ENCODE results near the gene LRPAP1. TPM values are rescaled to one million over a fixed set of nuclear protein-coding genes. Genes with fewer than 3 reads are reported as not detected.
"Not testable (repeated sequence)": the region's sequence is repeated elsewhere in the genome, so short reads cannot be mapped to it uniquely, and the experiment has no call there.

The LRPAP1 gene
- total and polyA plus RNA-seq, 2 experiments from 2014 or later, result 63.0 to 82.5 TPM

DNA sequence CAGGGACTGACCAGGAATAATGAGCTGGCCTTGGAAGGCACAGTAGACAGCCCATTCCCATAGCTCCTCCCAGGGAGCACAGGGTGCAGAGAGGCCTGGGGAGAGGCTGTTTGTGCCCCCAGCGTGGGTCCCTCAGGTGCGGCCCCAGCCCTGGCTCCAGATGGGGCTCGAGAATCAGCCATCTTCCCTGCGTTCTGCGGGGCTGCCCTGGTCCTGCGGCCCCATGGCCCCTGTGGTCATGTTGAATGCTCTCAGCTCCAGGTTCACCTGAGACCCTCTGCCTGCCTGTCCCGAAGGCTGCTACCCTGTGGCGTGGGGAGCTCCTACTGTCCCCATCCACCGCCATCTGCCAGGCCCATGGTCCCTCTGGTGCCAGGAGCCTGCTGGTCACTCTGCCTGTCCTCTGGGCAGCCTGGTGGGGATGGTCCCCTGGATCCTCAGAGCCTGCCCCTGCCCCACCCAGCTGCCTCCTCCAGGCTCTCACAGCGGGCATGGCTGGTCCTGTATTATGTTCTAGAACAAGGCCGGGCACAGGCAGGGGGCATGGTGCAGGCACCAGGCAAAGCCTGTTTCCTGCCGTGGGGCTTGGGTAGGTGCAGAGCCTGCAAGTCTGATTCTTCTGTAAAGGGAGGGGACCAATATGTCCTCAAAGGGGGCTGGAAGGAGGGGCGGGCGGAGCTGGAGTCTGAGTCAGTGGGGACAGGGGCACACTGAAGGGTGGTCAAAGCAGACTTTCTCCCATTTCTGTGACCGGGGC lies 49.3 kb upstream of the LRPAP1 start:
- peaks cover 21% of the 10 kb centered on the region for H3K27me3 Mint-ChIP-seq (ENCODE audit: insufficient read depth, low read depth, poor library complexity)
- not testable (repeated sequence) for H3K36me3 ChIP-seq (ENCODE audit: insufficient read depth); H3K4me3 Mint-ChIP-seq; H3K4me3 ChIP-seq; H2AFZ ChIP-seq; H3F3A ChIP-seq (replicated peaks; ENCODE audit: low read depth); H3K4me2 ChIP-seq; H3K27me3 ChIP-seq (ENCODE audit: insufficient read depth); H3K79me2 ChIP-seq (replicated peaks; ENCODE audit: insufficient read depth); H4K20me1 ChIP-seq (replicated peaks; ENCODE audit: insufficient read depth); ATAC-seq; H3K4me1 Mint-ChIP-seq; H3K27ac Mint-ChIP-seq; H3K36me3 Mint-ChIP-seq (ENCODE audit: low read depth); H3K4me1 ChIP-seq (ENCODE audit: insufficient read depth); DNase-seq (ENCODE audit: low spot score); H3K9me3 Mint-ChIP-seq; H3K9me2 ChIP-seq (ENCODE audit: insufficient read depth); H3K27ac ChIP-seq (ENCODE audit: low read depth)

DNA sequence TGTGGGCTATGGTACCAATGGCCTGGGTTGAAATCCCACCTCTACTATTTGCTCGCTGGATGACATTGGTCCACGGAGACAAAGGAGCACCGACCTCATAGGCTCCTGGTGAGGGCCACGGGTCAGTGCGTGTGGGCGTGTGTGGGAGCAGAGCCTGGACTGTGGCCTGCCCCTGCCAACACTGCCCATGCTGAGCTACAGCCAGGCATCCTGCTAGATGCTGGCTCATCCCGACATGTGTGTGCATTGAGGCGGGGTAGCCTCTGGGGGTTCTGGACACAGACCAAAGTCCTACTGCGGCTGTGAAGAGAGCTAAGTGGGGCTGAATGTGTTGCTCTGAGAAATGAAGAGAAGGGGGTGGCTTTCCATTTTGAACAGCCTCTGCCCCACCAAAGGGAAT lies 48.6 kb upstream of the LRPAP1 start:
- not testable (repeated sequence) for H3K36me3 Mint-ChIP-seq (ENCODE audit: low read depth); H3K4me2 ChIP-seq

DNA sequence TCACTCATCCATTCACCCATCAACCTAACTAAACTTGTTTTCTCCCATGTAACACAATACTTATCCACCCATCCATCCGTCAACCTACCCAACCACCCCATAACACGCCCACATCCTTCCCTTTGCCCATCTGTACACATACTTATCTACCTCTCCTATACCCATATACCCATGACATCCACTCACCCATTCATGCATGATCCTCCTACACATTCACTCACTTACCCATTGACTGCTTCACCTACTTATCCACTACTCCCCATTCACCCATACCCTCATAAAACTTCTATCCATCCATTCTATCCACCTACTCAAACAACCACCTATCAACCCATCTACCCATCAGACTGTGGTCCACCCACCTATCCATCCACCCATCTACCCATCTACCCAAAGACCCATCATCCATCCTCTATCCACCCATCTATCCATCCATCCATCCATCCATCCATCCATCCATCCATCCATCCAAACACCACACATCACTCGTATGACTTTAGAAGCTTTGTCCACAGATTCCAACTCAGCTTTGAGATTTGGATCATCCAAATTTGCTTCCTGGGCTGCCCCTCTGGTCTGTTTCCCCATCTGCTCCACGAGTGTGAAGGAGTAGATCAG lies 46.4 kb upstream of the LRPAP1 start:
- not testable (repeated sequence) for H3K27ac Mint-ChIP-seq; H3K4me3 Mint-ChIP-seq; H2AFZ ChIP-seq; H3K9me2 ChIP-seq (ENCODE audit: insufficient read depth); ATAC-seq; H4K20me1 ChIP-seq (replicated peaks; ENCODE audit: insufficient read depth); H3K27me3 ChIP-seq (ENCODE audit: insufficient read depth); H3F3A ChIP-seq (replicated peaks; ENCODE audit: low read depth); H3K36me3 ChIP-seq (ENCODE audit: insufficient read depth); H3K4me2 ChIP-seq; H3K9me3 Mint-ChIP-seq; H3K27ac ChIP-seq (ENCODE audit: low read depth); H3K4me1 ChIP-seq (ENCODE audit: insufficient read depth); H3K4me1 Mint-ChIP-seq; DNase-seq (ENCODE audit: low spot score); H3K79me2 ChIP-seq (replicated peaks; ENCODE audit: insufficient read depth); H3K36me3 Mint-ChIP-seq (ENCODE audit: low read depth); H3K4me3 ChIP-seq
- peaks cover 23% of the 10 kb centered on the region for H3K27me3 Mint-ChIP-seq (ENCODE audit: insufficient read depth, low read depth, poor library complexity)

More for the DNA sequence above, 48.6 kb upstream of the LRPAP1 start:
- H3K79me2 ChIP-seq (replicated peaks; ENCODE audit: insufficient read depth); H3K27me3 ChIP-seq (ENCODE audit: insufficient read depth); H3K27ac Mint-ChIP-seq; H3K4me1 ChIP-seq (ENCODE audit: insufficient read depth); H3K4me3 Mint-ChIP-seq; DNase-seq (ENCODE audit: low spot score); H3F3A ChIP-seq (replicated peaks; ENCODE audit: low read depth); H2AFZ ChIP-seq; ATAC-seq; H4K20me1 ChIP-seq (replicated peaks; ENCODE audit: insufficient read depth); H3K36me3 ChIP-seq (ENCODE audit: insufficient read depth); H3K4me1 Mint-ChIP-seq; H3K27ac ChIP-seq (ENCODE audit: low read depth); H3K4me3 ChIP-seq; H3K9me2 ChIP-seq (ENCODE audit: insufficient read depth); H3K9me3 Mint-ChIP-seq: not testable (repeated sequence)
- H3K27me3 Mint-ChIP-seq (ENCODE audit: insufficient read depth, low read depth, poor library complexity), result peaks cover 21% of the 10 kb centered on the region

DNA sequence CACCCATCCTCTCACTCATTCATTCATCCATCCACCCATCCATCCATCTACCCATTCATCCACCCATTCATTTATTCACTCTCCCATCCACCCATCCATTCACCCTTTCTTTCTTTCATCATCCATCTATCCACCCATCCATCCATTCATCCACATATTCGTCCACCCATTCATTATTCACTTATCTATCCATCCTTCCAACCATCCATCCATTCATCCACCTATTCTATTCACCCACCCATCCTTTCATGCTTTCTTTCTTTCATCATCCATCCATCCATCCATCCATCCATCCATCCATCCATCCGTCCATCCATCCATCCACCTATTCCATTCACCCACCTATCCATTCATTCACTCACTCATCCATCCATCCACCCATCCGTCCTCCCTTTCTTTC lies 45.8 kb upstream of the LRPAP1 start:
- H2AFZ ChIP-seq; H4K20me1 ChIP-seq (replicated peaks; ENCODE audit: insufficient read depth); H3K4me1 Mint-ChIP-seq; H3K79me2 ChIP-seq (replicated peaks; ENCODE audit: insufficient read depth); H3K27me3 ChIP-seq (ENCODE audit: insufficient read depth); H3K27ac ChIP-seq (ENCODE audit: low read depth); H3F3A ChIP-seq (replicated peaks; ENCODE audit: low read depth); DNase-seq (ENCODE audit: low spot score); H3K36me3 ChIP-seq (ENCODE audit: insufficient read depth); H3K27ac Mint-ChIP-seq; ATAC-seq; H3K9me3 Mint-ChIP-seq; H3K4me2 ChIP-seq; H3K36me3 Mint-ChIP-seq (ENCODE audit: low read depth); H3K4me3 Mint-ChIP-seq; H3K9me2 ChIP-seq (ENCODE audit: insufficient read depth); H3K4me1 ChIP-seq (ENCODE audit: insufficient read depth); H3K4me3 ChIP-seq: not testable (repeated sequence)
- peaks cover 23% of the 10 kb centered on the region for H3K27me3 Mint-ChIP-seq (ENCODE audit: insufficient read depth, low read depth, poor library complexity)

DNA sequence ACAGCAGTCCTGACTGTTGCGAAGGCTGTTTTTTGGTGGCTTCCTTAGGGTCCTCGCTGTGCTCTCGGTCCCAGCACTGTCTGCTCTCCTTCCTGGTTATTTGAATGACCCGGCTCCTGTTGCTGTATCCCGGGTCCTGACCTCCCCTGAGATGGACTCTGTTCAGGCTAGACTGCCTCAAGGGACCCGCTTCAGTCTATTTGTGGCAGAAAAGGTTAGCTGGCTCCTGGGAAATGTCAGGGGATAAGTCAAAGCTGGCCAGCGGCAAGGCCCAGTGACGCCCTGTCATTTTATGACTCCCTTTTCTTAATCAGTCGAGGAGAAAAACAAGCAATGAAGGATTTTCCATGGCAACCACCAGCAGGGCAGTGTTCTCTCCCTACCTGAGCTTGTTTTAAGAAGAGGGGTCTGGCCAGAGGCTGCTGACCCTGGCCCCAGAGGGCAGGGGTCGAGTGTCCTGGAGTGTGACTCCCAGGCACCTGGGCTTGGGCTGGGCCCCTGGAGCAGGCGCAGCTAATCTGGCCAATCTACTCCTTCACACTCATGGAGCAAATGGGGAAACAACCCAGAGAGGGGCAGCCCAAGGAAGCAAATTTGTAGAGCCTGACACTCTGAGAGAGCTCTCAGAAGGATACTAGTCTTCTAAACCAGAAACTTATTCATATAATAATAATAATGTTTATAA lies 45.1 kb upstream of the LRPAP1 start:
- not testable (repeated sequence) for H3F3A ChIP-seq (replicated peaks; ENCODE audit: low read depth); DNase-seq (ENCODE audit: low spot score); H3K4me1 Mint-ChIP-seq; H3K36me3 ChIP-seq (ENCODE audit: insufficient read depth); H2AFZ ChIP-seq; H3K27me3 ChIP-seq (ENCODE audit: insufficient read depth); H3K36me3 Mint-ChIP-seq (ENCODE audit: low read depth); H3K4me1 ChIP-seq (ENCODE audit: insufficient read depth); H3K27ac Mint-ChIP-seq; H3K27ac ChIP-seq (ENCODE audit: low read depth); H3K79me2 ChIP-seq (replicated peaks; ENCODE audit: insufficient read depth); H4K20me1 ChIP-seq (replicated peaks; ENCODE audit: insufficient read depth); ATAC-seq; H3K9me2 ChIP-seq (ENCODE audit: insufficient read depth); H3K4me3 ChIP-seq; H3K4me2 ChIP-seq; H3K9me3 Mint-ChIP-seq; H3K4me3 Mint-ChIP-seq
- peaks cover 23% of the 10 kb centered on the region for H3K27me3 Mint-ChIP-seq (ENCODE audit: insufficient read depth, low read depth, poor library complexity)

DNA sequence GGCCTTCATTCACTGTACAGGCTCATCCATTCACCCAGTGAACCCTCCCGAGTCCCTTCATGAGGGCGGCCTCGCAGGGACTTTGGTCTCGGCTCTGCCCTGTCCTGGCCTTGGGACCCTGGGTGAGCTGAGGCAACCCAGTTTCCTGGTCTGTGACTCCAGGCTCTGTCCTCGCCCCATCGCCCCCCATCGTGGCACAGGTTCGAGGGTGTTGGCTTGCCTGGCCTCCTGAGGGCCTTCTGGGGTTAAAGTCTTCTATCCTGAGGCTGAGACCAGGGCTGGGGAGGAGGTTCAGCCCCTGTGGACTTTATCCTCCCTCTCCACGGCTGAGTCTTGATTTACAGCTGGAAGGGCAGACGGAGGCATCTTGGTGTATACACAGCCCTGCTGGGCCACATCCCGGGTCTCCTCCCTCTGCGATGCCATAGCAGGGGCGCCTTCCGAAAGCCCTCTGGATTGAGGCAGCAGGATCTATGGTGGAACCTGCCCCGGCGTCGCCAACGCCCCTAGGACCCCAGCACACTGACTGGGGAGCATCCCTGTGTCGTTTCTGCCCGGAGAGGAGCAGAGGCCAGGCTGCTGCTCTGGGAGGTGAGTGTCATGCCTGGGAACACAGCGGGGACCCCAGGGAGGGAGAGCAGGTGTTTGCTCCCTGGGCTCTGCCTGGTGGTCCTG lies 44.4 kb upstream of the LRPAP1 start:
- H3K4me3 Mint-ChIP-seq; H3K36me3 Mint-ChIP-seq (ENCODE audit: low read depth); H3K4me1 Mint-ChIP-seq; H3K9me2 ChIP-seq (ENCODE audit: insufficient read depth); H3K27ac Mint-ChIP-seq; DNase-seq (ENCODE audit: low spot score); H3K4me3 ChIP-seq; H3K4me2 ChIP-seq; H3K4me1 ChIP-seq (ENCODE audit: insufficient read depth); H3F3A ChIP-seq (replicated peaks; ENCODE audit: low read depth); H3K36me3 ChIP-seq (ENCODE audit: insufficient read depth); H3K27ac ChIP-seq (ENCODE audit: low read depth); H4K20me1 ChIP-seq (replicated peaks; ENCODE audit: insufficient read depth); H3K79me2 ChIP-seq (replicated peaks; ENCODE audit: insufficient read depth); H3K9me3 Mint-ChIP-seq; H2AFZ ChIP-seq; H3K27me3 ChIP-seq (ENCODE audit: insufficient read depth); ATAC-seq: not testable (repeated sequence)
- H3K27me3 Mint-ChIP-seq (ENCODE audit: insufficient read depth, low read depth, poor library complexity), result peaks cover 24% of the 10 kb centered on the region
